ENCODE data around the gene L2HGDH.

- no peak for TF ChIP-seq CTCF (conservative IDR thresholded peaks at IDR 0.05; ENCODE audit: low read length)
- TF ChIP-seq EZH2phosphoT487 (IDR thresholded peaks at IDR 0.05; ENCODE audit: borderline replicate concordance, low read depth, low read length): no peak
These were observed 43.7 kb upstream of the L2HGDH start for GRCh38 chr14:50355692-50356091.
